ENCODE measurements around the gene RGS5. TPM values are rescaled to one million over a fixed set of nuclear protein-coding genes. Genes with fewer than 3 reads are reported as not detected.

Gene RGS5
- total RNA-seq, 2 experiments from 2014 or later = 0.88 to 1.2 TPM

DNA sequence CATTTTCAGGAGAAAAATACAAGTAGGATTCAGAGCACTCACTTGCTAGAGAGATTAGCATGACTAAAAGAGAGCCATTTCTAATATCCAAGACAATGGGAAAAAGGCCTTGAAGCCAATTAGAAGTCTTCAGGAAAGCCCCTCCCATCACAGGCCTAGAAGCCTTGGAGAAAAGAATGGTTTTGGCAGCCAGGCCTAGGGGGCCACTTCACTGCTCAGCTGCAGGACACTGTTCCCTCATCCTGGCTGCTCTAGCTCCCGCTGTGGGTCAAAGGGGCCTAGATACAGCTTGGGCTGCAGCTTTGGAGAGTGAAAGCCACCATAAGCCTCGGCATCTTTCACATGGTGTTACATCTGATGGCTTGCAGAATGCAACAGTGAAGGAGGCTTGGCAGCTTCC lies 70.7 kb downstream of the RGS5 start:
- H3K36me3 ChIP-seq (ENCODE audit: insufficient read depth, low read length) = no peaks in the 10 kb centered on the region
- no peak for DNase-seq (ENCODE audit: low spot score)
- no peaks in the 10 kb centered on the region for H3K79me2 ChIP-seq (ENCODE audit: insufficient read depth, low read depth, low read length)
- H4K20me1 ChIP-seq (ENCODE audit: insufficient read depth, low read length) = no peaks in the 10 kb centered on the region
- no peaks in the 10 kb centered on the region for H3K4me1 ChIP-seq (ENCODE audit: insufficient read depth, low read length, poor library complexity, severe bottlenecking)
- no peaks in the 10 kb centered on the region for H3K9me2 ChIP-seq (ENCODE audit: insufficient read depth, low read length)
- no peak overlapping the region for H3K27ac ChIP-seq (ENCODE audit: low read depth, low read length, poor library complexity, severe bottlenecking)
- no peak overlapping the region for H2AFZ ChIP-seq (ENCODE audit: low read length)
- CTCF ChIA-PET (ENCODE audit: unreplicated experiment) = no interaction called here
- no peaks in the 10 kb centered on the region for H3K9me3 ChIP-seq (ENCODE audit: low read length)
- H3K4me2 ChIP-seq (ENCODE audit: low read length) = no peak overlapping the region
- no TSS peak for BruUV-seq (replicated peaks)
- no peak overlapping the region for H3K4me3 ChIP-seq (ENCODE audit: low read depth, low read length, poor library complexity, severe bottlenecking)
- TF ChIP-seq EZH2phosphoT487 (IDR thresholded peaks at IDR 0.05; ENCODE audit: borderline replicate concordance, low read depth, low read length) = no peak
- TF ChIP-seq, protein P1, sequence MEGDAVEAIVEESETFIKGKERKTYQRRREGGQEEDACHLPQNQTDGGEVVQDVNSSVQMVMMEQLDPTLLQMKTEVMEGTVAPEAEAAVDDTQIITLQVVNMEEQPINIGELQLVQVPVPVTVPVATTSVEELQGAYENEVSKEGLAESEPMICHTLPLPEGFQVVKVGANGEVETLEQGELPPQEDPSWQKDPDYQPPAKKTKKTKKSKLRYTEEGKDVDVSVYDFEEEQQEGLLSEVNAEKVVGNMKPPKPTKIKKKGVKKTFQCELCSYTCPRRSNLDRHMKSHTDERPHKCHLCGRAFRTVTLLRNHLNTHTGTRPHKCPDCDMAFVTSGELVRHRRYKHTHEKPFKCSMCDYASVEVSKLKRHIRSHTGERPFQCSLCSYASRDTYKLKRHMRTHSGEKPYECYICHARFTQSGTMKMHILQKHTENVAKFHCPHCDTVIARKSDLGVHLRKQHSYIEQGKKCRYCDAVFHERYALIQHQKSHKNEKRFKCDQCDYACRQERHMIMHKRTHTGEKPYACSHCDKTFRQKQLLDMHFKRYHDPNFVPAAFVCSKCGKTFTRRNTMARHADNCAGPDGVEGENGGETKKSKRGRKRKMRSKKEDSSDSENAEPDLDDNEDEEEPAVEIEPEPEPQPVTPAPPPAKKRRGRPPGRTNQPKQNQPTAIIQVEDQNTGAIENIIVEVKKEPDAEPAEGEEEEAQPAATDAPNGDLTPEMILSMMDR (conservative IDR thresholded peaks at IDR 0.05; ENCODE audit: low read length) = no peak
- intact Hi-C loops (cut with micrococcal nuclease; ENCODE audit: unreplicated experiment) = no loop called here
- POLR2A ChIA-PET = no interaction called here

DNA sequence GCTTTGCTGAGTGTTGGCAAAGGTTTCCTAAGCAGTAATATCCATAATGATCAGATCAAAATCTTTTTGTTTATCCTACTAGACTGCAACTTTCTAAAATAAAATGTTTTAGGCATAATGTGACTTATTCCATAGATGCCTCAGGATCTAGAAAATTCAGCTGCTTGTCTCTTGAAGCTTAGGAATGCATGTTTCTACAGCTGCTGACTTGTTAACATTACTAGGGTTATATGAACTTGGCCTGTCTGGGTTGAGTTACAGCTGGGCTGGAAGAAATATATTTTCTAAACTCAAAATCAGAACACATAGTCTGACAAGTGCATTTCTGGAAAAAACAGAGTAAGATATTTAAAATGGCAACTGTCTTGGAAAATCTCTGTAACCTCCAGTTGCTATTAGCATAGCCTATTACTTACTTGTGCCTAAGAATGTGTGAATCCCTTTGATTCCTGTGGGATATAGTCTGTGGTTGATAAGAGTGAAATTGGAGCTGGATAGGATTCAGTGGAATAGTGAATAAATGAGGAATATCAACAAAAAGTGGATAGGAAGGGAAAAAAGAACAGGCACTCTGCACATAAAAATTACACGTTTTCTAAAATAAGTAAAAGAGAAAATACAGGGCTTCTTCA lies 72.4 kb downstream of the RGS5 start:
- intact Hi-C loops (cut with micrococcal nuclease; ENCODE audit: unreplicated experiment) = no loop called here
- H3K79me2 ChIP-seq (ENCODE audit: insufficient read depth, low read depth, low read length) = no peaks in the 10 kb centered on the region
- no peak overlapping the region for H3K4me2 ChIP-seq (ENCODE audit: low read length)
- H2AFZ ChIP-seq (ENCODE audit: low read length) = no peak overlapping the region
- TF ChIP-seq EZH2phosphoT487 (IDR thresholded peaks at IDR 0.05; ENCODE audit: borderline replicate concordance, low read depth, low read length) = no peak
- TF ChIP-seq, protein P1 (conservative IDR thresholded peaks at IDR 0.05; ENCODE audit: low read length) = no peak
- DNase-seq (ENCODE audit: low spot score) = no peak
- no peaks in the 10 kb centered on the region for H3K9me2 ChIP-seq (ENCODE audit: insufficient read depth, low read length)
- BruUV-seq (replicated peaks) = no TSS peak
- H3K9me3 ChIP-seq (ENCODE audit: low read length) = no peaks in the 10 kb centered on the region
- H3K4me3 ChIP-seq (ENCODE audit: low read depth, low read length, poor library complexity, severe bottlenecking) = no peak overlapping the region
- no peaks in the 10 kb centered on the region for H3K36me3 ChIP-seq (ENCODE audit: insufficient read depth, low read length)
- no peaks in the 10 kb centered on the region for H4K20me1 ChIP-seq (ENCODE audit: insufficient read depth, low read length)
- no peak overlapping the region for H3K27ac ChIP-seq (ENCODE audit: low read depth, low read length, poor library complexity, severe bottlenecking)
- no peaks in the 10 kb centered on the region for H3K4me1 ChIP-seq (ENCODE audit: insufficient read depth, low read length, poor library complexity, severe bottlenecking)
- ChIA-PET POLR2A (no interaction called here), CTCF (ENCODE audit: unreplicated experiment) (no interaction called here)

DNA sequence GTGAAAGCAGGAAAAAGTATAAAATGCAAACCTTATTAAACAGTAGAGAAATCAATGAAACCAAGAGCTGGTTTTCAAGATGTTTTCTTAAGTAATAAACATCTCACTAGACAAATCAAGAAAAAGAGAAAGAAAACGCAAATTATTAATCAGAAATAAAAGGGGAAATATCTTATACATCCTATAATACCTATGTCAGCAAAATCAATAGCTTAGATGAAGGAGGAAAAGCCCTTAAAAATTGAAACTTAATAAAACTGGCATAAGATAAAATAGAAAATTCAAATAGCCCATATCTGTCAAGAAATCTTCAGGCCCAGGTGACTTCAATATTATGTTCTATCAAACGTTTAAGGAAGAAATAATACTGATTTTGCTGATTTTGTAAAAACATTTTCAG lies 74.4 kb downstream of the RGS5 start:
- CTCF ChIA-PET (ENCODE audit: unreplicated experiment) = no interaction called here
- H3K4me1 ChIP-seq (ENCODE audit: insufficient read depth, low read length, poor library complexity, severe bottlenecking) = no peaks in the 10 kb centered on the region
- no peak overlapping the region for H3K27ac ChIP-seq (ENCODE audit: low read depth, low read length, poor library complexity, severe bottlenecking)
- H3K79me2 ChIP-seq (ENCODE audit: insufficient read depth, low read depth, low read length) = no peaks in the 10 kb centered on the region
- H3K4me2 ChIP-seq (ENCODE audit: low read length) = no peak overlapping the region
- POLR2A ChIA-PET = no interaction called here
- no peaks in the 10 kb centered on the region for H3K9me3 ChIP-seq (ENCODE audit: low read length)
- H2AFZ ChIP-seq (ENCODE audit: low read length) = no peak overlapping the region
- H3K4me3 ChIP-seq (ENCODE audit: low read depth, low read length, poor library complexity, severe bottlenecking) = no peak overlapping the region
- H3K9me2 ChIP-seq (ENCODE audit: insufficient read depth, low read length) = no peaks in the 10 kb centered on the region
- TF ChIP-seq, protein P1 (conservative IDR thresholded peaks at IDR 0.05; ENCODE audit: low read length) = no peak
- TF ChIP-seq EZH2phosphoT487 (IDR thresholded peaks at IDR 0.05; ENCODE audit: borderline replicate concordance, low read depth, low read length) = no peak
- intact Hi-C loops (cut with micrococcal nuclease; ENCODE audit: unreplicated experiment) = no loop called here
- BruUV-seq (replicated peaks) = no TSS peak
- H3K36me3 ChIP-seq (ENCODE audit: insufficient read depth, low read length) = no peaks in the 10 kb centered on the region
- no peak for DNase-seq (ENCODE audit: low spot score)
- H4K20me1 ChIP-seq (ENCODE audit: insufficient read depth, low read length) = no peaks in the 10 kb centered on the region

Data from OCI-LY7 (cell line).